ENCODE measurements around the gene BEX2.
"Not testable (repeated sequence)": the region's sequence is repeated elsewhere in the genome, so short reads cannot be mapped to it uniquely, and the experiment has no call there.

BEX2 gene

DNA sequence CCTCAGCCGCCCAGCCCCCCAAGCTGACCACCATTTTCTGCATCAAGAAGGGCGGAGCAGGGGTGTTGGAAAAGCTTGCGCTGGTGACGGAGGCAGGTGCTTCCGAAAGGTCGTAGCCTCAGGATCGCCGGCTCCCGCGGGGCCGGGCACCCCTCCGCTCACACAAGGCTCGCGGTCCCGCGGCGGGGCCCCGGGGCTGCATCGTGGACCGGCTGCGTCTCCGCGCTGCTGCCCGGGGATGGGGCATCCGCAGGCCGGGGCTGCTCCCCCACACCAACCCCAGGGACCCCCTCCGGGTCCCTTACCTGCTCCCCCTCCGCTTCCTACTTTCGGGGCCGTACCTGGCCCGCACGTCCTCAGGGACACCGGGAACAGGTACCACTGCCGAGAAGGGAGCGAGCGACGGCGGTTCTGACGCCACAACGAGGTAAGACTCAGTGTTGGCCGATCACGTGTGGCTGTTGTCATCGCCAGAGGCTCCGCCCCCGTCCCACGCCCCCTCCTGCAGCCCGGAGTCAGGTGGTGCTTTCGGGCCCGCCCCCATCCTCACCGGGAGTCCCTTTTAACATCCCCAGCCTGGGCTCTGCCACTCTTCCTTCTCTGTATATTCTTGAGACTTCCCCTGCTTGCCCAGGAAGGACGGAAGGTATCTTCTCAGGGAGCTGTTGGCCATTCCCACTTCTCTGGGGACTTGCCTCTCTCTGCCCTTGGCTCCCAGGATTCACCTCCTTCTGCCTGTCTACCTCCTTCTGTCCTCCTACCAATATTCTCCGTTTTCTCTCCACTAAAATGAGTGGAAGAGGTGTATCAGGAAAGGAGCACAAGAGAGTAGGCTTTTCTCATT lies at the start of gene BEX2:
Gene BEX2 (minus strand): TSS at position 436 of the 844 bp plus-strand sequence. CDS start 1,014 bp downstream, outside the sequence.
- DNase-seq (ENCODE audit: low spot score) = no peak

DNA sequence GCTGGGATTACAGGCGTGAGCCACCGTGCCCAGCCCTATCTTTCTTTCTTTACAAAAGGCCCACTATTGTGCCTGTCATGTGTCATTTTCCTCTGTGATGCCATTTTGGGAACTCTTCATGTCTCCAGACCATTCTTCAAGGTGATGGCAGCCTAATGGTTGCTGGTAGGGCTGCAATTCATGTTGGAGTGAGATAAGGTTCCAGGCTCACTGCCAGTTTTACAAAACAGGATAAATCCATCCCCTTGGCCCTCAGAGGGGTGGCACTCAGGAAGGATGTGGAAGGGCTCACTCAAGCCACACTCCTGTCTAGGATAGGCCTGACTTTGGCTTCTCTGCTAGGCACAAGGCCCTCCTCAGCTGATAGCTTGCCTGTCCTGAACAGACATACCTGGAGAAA lies 49.3 kb upstream of the BEX2 start:
- DNase-seq (ENCODE audit: low spot score) = no peak

DNA sequence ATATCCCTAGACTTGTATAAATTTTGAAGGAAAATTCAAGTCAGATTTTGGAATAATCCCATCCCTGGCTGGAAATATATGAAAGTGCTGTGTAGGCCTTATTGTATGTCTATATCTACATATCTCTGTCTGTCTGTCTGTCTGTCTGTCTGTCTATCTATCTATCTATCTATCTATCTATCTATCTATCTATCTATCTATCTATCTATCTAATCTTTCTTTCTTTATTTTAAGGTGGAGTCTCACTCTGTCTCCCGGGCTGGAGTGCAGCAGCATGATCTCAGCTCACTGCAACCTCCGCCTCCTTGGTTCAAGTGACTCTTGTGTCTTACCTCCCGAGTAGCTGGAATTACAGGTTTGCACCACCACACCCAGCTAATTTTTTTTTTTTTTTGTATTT lies 48.8 kb upstream of the BEX2 start:
- DNase-seq (ENCODE audit: low spot score) = not testable (repeated sequence)

DNA sequence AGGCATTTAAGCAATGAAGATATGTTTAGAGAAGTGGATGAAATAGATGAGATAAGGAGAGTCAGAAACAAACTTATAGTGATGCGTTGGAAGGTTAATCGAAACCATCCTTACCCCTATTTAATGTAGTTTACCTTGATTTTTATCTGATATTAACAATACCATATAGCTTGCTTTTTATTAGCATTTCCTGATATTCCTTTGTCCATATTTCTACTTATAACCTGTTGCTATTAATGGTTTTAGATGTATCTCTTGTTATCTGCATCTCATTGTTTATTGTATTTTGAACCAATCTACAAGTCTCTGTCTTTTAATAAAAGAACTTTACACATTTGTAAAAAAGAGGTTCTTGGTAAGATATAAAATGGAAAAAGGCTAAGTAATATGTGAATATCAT lies 47.1 kb upstream of the BEX2 start:
- DNase-seq (ENCODE audit: low spot score) = no peak

DNA sequence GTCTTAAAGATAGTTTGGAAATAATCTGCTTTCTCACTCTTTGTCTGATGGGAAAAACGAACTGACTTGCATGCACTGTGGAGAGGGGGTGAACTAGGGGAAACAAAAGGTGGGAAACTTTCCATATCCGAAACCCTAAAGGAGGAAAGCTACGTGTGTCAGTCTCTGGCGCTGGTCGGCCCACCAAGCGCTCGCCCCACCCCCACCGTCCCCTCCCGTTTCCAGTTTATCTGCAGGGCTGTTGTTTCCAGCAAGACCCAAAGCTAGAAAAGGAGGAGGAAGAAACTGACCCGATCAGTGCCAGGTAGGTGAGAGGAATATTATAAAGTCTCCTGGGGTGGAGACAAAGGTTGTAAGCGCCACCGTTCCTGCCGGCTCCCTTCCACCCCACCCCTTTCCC lies 46.1 kb upstream of the BEX2 start:
- peak; percentile 29 for DNase-seq (ENCODE audit: low spot score)

DNA sequence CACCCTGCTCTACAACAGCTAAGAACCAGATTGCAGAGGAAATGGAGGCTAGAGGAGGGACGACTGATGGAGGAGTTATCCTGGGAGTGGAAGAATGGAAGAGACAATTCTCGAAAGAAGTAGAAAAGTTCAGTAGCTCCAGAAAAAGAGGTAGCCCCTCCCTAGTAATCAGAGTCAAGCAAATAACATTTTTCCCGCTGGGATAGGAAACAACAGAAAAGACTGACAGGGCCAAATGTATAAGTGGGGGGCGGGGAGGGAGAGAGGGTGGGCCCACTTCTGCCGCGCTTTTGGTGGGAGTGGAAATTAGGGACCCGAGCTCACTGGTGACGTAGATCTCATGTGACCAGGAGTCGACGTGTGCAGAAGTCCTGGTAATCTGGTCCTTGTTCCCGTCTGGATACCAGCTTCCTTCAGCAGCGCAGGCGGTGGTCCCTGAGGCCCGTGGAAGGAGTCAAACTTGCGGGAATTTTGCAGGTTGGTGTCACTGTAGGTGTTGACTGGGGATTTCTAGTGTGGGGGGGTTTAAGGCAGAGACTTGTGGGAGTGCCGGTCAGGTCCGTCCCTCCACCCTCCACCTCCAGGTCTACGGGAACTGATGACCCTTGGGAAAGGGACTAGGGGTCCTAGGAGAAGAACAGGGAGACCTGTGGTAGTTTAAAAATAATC lies 45.5 kb upstream of the BEX2 start, which contains the start of gene TCEAL9:
Gene TCEAL9 (plus strand): TSS at position 377 of the 669 bp plus-strand sequence. CDS start 1,179 bp downstream, outside the sequence.
- DNase-seq (ENCODE audit: low spot score) = peak; percentile 77

DNA sequence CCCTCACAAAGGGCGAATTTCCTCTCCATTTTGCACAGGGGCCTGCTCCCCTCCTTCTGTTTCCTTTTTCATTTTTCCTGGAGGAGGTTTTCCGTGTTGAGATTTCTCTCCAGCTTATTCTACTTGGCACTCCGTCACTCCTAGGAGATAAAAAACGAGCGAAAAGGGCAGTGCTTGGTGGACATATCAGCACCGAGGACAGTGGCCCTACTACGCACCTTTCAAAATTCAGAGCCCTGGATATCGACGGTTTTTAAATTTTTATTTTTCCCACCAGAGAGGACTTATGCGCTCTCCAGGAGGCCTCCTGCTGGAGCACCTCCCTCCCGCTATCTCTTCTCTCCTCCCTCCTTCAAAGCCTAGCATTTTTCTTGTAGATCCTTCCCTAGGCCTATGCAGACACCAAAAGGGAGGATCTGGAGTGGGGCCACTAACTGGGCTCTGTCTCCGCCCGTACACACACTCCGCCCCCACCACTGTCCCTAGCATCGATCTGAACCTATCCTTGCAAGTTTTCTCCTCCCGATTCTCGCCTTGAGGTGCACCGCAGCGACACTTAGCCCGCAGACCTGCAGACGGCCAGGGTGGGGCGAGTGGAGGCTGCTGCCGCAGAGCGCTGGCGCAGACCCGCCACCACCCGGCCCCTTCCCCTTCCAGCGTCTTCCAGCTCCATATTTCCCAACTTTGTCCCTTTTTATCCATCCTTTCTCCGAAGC lies 37.0 kb upstream of the BEX2 start:
- no peak for DNase-seq (ENCODE audit: low spot score)

DNA sequence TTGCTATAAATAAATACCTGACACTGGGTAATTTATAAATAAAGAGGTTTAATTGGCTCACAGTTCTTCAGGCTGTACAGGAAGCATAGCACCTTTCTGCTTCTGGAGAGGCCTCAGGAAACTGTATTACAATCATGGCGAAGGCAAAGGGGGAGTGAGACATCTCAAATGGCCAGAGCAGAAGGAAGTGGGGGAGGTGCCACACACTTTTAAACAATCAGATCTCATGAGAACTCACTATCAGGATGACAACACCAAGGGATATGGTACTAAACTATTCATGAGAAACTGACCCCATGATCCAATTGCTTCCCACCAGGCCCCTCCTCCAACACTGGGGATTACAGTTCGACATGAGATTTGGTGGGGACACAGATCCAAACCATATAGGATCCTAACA lies 33.8 kb upstream of the BEX2 start:
- DNase-seq (ENCODE audit: low spot score) = no peak

DNA sequence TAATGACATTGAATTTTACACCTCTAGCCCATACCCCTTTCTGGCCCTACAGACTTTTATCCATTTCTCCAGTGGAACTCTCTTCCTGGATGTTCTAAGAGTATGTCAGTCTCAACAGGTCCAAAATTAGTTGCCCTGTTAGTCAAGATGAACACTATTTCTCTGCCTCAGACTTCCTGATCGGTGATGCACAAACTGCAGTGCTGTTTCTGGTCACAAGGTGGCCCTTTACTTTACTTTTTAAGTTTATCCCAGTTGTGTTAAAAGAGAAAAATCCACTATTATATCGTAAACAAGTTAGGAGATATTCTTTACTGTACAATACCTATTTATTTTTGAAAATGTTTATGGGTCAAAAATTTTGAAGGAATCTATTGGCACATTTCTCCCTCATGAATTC lies 32.3 kb upstream of the BEX2 start:
- peak; percentile 31 for DNase-seq (ENCODE audit: low spot score)

DNA sequence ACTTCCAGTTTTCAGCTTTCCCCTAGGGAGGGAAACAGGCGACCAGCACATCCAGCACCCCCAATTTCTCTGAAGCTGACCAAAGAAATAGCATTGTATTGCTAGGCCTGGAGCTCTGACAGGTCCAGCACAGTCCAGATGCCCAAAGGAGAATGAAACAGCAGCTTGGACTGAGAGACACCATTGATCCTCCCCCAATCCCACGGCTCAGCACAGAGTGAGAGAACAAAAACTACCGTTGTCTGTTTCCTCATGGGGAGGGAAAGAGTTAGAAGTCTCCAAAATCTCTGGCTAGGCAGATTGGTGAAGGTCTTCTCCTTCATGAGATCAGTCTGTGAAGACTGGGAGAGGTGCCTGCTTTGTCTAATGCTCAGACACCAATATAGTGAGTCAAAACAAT lies 27.9 kb upstream of the BEX2 start:
- no peak for DNase-seq (ENCODE audit: low spot score)

DNA sequence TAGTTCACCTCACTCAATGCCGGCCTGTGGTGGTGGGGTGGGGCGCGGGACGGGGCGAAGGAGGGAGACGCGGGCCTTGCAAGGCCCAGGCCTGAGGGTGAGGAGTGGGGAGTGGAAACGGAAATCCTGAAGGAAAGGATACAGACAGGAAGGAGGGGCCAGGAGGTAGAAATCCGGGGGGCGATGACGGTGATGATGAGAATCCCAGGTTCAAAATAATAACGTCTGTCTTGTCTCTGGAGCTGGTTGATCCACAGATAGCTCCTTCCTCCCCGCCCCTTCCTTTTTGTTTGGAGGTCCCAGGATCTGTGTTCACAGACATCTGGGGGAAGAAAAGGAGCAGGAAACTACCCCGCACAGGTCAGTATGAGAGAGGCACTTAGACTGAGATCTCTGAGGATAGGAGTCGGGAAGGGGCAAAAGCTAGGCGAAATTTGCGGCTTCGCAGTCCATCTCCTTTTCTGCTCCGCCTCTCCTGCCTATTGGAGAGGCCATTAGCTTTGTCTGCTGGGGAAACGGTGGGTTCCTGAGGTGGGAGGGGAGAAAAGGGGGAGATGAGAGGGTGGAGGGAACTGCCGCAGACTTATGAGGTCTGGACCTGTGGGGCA lies 20.0 kb upstream of the BEX2 start:
- peak; percentile 6 for DNase-seq (ENCODE audit: low spot score)

DNA sequence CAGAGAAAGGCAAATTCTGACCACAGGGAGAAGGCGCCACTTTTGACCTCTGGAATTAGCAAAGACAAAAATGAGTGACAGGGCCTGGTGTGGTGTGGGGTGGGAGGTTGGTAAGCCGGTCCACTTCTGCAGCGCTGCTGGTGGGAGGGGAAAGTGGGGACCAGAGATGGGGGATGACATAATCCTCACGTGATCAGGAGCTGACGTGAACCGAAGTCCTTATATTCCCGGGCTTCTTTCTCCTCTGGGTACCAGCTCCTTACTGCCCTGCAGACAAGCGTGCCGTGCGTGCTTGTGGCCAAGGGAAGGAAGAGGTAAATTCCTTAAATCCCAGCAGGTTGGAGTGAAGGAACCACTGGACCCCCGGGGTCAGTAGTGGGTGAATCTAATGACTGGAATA lies 19.2 kb upstream of the BEX2 start, which contains the start of gene TCEAL7:
Gene TCEAL7 (plus strand): TSS at position 249 of the 400 bp plus-strand sequence. CDS start 1,165 bp downstream, outside the sequence.
- peak; percentile 17 for DNase-seq (ENCODE audit: low spot score)

DNA sequence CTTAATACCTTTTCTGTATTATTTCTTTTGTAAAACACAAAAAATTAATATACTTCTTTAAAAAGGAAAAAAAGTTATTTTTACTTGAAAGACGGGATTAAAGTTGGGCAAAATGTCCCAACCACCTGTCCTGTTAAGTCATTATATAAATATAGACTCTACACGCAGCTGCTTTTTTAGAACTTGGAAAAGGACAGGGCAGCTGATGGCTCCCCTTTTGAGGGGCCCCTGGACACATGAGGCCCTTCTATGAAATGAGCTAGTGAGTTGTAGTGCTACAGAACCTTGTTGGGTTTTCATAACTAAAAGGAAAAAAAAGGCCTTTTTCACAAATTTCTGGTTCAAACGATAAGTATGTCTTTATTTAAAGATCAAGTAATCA lies 600 bp upstream of the BEX2 start:
- no peak for DNase-seq (ENCODE audit: low spot score)

DNA sequence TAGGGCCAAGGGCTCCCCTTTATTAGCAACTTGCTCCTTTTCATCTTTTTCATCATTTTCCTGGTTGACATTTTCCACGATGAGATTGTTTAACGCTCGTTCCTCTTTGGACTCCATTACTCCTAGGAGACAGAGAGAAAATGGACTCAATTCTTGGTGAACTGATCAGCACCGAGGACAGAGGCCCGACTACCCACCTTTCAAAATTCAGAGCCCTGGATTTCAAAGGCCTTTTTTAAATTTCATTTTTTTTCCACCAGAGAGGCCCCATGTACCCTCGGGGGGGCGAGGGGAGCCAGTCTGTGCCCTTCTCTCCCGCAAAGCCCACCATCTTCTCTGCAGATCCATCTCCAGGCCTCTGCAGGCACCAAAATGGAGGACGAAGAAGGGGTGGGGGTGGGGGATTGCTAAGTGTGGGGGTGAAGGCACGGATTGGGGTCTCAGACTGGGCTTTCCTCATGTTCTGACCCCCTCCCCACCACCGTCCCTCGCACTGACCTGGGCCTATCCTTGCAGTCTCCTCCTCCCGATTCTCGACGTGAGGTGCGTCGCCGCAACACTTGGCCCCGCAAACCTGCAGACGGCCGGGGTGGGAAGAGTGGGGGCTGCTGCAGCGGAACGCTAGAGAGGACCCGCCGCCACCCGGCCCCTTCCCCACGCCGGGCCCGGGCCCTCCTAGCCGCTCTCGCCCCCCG lies 783 bp downstream of the BEX2 start:
- DNase-seq (ENCODE audit: low spot score) = no peak

DNA sequence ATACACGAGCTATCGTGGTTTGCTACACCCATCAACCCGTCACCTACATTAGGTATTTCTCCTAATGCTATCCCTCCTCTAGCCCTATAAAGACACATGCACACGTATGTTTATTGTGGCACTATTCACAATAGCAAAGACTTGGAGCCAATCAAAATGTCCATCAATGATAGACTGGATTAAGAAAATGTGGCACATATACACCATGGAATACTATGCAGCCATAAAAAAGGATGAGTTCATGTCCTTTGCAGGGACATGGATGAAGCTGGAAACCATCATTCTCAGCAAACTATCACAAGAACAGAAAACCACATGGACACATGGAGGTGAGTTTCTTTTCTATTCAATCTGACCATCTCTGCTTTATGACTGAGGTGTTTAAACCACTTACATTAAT lies 5.1 kb downstream of the BEX2 start:
- DNase-seq (ENCODE audit: low spot score) = not testable (repeated sequence)

DNA sequence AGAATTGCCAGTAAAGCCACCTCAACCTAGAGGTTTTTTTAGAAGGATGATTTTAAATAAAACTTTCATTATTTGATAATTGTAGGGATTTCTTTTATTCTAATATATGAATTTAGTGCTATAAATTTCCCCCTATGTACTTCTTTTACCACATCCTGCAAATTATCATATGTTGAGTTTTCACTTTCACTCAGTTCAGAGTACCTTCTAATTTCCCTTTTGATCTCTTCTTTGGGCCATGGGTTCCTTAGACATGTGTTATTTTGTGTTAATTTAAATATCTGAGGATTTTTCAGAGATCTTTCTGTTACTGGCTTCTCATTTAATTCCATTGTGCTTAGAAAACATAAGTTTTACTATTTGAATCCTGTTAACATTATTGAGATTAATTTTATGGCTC lies 6.1 kb downstream of the BEX2 start:
- no peak for DNase-seq (ENCODE audit: low spot score)

DNA sequence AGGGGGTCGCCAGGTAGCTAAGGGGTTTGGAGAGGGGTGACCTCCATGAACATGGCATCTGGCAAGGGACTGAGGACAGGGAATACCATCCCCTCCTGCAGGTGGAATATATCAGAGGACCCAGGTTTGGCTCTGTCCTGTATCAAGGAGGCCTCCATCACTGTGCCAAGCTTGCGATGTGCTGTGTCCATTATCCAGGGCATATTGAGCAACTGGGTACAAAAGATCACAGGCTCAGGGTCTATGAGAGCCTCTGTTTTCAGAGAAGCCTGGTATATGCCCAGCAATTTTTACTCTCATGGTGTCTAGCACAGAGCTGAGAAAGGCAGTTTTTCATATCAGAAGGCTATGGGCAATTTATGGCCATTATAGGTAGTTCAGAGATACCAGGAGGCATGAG lies 17.7 kb downstream of the BEX2 start:
- DNase-seq (ENCODE audit: low spot score) = no peak

DNA sequence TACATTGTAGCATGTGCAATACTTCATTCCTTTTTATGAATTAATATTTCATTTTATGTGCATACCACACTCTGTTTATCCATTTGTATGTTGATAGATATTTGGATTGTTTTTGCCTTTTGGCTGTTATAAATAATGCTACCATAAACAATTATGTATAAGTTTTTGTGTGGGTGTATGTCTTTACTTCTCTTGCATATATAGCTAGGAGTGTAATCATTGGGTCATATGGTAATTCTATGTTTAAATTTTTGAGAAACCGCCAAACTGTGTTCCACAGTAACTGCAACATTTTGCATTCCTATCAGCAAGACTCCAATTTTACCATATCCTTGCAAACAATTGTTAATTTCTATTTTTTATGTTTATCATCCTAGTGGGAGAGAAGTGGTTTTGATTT lies 31.2 kb downstream of the BEX2 start:
- no peak for DNase-seq (ENCODE audit: low spot score)

DNA sequence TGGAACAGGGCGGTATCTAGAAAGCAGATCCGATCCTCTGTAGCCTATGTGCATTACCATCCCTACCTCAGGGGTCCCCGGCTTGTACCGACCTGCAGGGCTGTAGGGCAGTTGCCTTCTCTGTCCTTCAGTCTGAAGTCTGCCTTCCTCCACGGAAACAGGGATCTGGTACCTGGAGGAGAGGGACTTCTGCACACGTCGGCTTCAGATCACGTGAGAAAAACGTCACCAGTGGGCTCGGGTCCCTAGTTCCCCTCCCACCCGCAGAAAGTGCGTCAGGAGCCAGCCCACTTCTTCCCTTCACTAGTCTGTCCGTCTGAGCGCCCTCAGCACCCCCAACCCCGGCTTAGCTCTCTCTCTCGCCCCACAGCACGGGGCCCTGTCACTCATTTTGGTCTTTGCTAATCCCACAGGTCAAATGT lies 34.2 kb downstream of the BEX2 start, which contains the start of gene TCEAL5:
Gene TCEAL5 (minus strand): TSS at position 170 of the 422 bp plus-strand sequence. CDS start 2,187 bp downstream, outside the sequence.
- DNase-seq (ENCODE audit: low spot score) = no peak

DNA sequence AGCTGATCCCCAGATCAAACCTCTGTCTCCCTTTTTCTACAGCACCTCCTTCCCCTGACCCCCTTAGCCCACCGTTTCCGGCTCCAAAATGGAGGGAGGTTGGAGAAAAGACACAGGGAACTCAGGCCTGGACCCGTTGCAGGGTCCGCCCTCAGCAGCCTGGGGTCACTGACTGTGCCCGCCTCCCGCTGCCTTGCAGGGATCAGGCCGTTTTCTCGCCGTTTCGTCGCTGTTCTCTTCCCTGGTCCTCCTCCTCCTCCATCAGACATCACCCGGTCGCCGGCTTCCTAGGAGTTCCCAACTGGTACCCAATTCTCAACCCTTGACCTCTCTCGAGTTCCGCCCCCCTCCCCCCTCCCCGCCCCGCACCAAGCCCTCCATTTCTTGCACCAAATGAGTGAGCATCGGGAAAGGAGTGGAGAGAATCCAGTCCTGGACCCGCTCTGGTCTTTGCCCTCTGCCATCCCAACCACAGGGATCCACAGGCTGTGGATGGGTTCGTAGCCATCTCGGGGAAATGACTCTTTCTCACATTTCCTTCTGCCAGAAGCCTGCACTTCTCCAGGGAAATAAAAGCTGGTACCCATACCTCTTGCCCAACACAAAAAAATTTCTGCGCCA lies 34.7 kb downstream of the BEX2 start:
- DNase-seq (ENCODE audit: low spot score) = no peak

DNA sequence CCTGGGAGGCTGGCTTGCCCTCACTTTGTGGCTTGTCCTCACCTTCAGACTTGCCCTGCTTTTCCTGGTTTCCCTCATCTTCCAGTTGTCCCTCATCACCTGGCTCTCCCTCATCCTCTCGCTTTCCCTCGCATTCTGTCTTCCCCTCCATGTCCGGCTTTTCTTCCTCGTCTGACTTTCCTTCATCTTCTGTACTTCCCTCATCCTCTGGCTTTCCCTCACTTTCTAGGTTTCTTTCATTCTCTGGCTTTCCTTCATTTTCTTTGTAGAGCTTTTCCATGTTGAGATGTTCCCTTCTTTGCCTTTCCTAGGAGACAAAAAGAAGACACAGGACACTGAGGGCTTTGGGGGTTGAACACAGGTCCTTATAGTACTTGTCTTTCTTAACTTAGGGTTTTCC lies 36.5 kb downstream of the BEX2 start:
- no peak for DNase-seq (ENCODE audit: low spot score)

Data from GM03348 (cell line).